Measurements from ENCODE around the gene TGM2.
"Not testable (repeated sequence)": the region's sequence is repeated elsewhere in the genome, so short reads cannot be mapped to it uniquely, and the experiment has no call there.

TGM2 gene

GRCh38 chr20:38115205-38115604 lies 49.9 kb downstream of the TGM2 start:
- peak; percentile 59 for DNase-seq (ENCODE audit: low spot score)

GRCh38 chr20:38114353-38114791 lies 50.7 kb downstream of the TGM2 start:
- DNase-seq (ENCODE audit: low spot score), result no peak

- DNase-seq (ENCODE audit: low spot score), result no peak
Measured at GRCh38 chr20:38113401-38114325, 51.4 kb downstream of the TGM2 start.

- DNase-seq (ENCODE audit: low spot score), result no peak
Measured at GRCh38 chr20:38112930-38113294, 52.2 kb downstream of the TGM2 start.

GRCh38 chr20:38112261-38112929 lies 52.7 kb downstream of the TGM2 start:
- no peak for DNase-seq (ENCODE audit: low spot score)

- no peak for DNase-seq (ENCODE audit: low spot score)
Measured at GRCh38 chr20:38111366-38112232, 53.5 kb downstream of the TGM2 start.

- DNase-seq (ENCODE audit: low spot score), result no peak
Measured at GRCh38 chr20:38110525-38111178, 54.4 kb downstream of the TGM2 start.

- peak; percentile 84 for DNase-seq (ENCODE audit: low spot score)
Measured at GRCh38 chr20:38109591-38110524, 55.2 kb downstream of the TGM2 start.

- DNase-seq (ENCODE audit: low spot score), result no peak
Measured at GRCh38 chr20:38108986-38109541, 56.0 kb downstream of the TGM2 start.

- DNase-seq (ENCODE audit: low spot score), result no peak
Measured at GRCh38 chr20:38108438-38108985, 56.6 kb downstream of the TGM2 start.

GRCh38 chr20:38107916-38108315 lies 57.2 kb downstream of the TGM2 start:
- DNase-seq (ENCODE audit: low spot score), result not testable (repeated sequence)

GRCh38 chr20:38107386-38107785 lies 57.7 kb downstream of the TGM2 start:
- DNase-seq (ENCODE audit: low spot score), result not testable (repeated sequence)

- DNase-seq (ENCODE audit: low spot score), result no peak
Measured at GRCh38 chr20:38106461-38106860, 58.6 kb downstream of the TGM2 start.

- no peak for DNase-seq (ENCODE audit: low spot score)
Measured at GRCh38 chr20:38104285-38104684, 60.8 kb downstream of the TGM2 start.

GRCh38 chr20:38102206-38102605 lies 62.9 kb downstream of the TGM2 start:
- not testable (repeated sequence) for DNase-seq (ENCODE audit: low spot score)

GRCh38 chr20:38098952-38099351 lies 66.1 kb downstream of the TGM2 start:
- DNase-seq (ENCODE audit: low spot score), result peak; percentile 48

GRCh38 chr20:38095017-38095686 lies 69.9 kb downstream of the TGM2 start:
- no peak for DNase-seq (ENCODE audit: low spot score)

GRCh38 chr20:38094373-38094891 lies 70.6 kb downstream of the TGM2 start:
- peak; percentile 66 for DNase-seq (ENCODE audit: low spot score)

GRCh38 chr20:38093641-38094077 lies 71.4 kb downstream of the TGM2 start:
- DNase-seq (ENCODE audit: low spot score), result no peak

Measured in kidney tubule cell (primary cell).